GM21576 (cell line): ENCODE measurements around the gene PRDM12.

Experiments used
- ATAC-seq: cut with Tn5 transposase; IDR thresholded peaks from one replicate; pipeline ENCODE4 v1.9.1; 2021; ENCODE audit warnings: mild to moderate bottlenecking, moderate library complexity; ENCODE audit not compliant: unreplicated experiment

Gene PRDM12

DNA sequence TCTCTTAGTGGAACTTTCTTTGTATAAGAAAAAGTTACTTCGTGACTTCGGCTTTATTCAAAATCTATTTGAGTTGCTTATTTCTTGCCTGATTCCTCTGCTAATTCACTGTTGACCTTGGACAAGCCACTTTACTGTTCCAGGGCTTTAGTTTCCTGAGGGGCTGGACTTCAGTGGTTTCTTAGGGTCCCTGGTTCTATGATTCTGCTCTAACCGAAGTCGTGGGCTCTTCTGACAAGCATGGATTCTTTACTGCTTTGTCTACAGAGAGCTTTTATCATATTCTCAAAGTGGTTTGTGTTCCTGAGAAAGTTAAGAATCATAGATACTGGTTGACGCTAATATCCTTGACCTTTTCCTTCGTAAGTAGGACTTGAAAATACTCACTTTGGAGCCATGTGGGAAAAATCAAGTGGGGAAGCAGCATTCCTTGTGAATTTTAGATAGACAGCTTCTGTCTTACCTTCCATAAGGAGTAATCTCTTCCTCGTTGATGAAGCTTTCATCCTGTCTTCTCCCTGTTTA lies 50.3 kb downstream of the PRDM12 start:
- no peak for ATAC-seq

DNA sequence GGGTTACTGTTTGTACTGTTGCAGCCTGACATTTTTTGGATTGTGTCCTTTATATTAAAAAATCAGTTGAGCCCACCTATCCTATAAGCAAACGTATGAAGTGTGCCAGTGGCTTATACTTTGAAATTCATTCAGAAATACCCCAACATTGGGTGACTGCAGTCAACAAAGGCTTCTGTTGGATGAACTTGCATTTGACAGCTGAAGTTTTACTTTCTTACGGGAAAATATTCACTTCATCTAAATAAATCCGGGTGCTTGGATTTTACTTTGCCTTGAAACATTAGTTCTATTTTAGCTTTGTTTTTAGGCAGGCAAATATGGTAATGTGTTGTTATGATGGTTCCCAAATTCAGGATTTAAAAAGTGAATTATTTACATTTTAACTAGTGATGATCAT lies 50.9 kb downstream of the PRDM12 start:
- ATAC-seq: no peak

DNA sequence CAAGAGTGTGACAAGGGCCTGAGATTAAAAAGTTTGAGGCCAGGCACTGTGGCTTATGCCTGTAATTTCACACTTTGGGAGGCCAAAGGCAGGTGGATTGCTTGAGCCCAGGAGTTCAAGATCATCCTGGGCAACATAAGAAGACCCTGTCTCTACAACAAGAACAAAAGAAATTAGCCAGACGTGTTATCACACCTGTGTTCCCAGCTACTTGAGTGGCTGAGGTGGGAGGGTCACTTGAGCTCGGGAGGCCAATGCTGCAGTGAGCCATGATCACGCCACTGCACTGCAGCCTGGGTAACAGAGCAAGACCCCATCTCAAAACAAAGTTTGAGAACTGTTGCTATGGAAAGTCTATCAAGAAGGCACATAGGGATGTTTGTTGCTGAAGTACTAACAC lies 54.2 kb downstream of the PRDM12 start:
- ATAC-seq: no peak

DNA sequence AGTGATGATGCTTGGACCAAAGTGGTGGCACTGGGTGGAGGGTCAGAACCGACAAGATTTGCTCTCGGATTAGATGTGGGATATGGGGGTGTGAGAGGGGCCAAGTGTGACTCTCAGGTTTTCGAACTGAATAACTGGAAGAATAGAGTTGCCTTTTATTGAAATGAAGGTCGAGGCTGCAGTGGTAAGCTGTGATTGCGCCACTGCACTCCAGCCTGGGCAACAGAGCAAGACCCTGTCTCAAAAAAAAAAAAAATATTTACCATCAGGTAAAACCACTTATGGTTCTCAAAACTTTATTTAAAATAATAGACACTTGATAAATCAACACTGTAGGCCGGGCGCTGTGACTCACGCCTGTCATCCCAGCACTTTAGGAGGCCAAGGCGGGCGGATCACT lies 56.4 kb downstream of the PRDM12 start:
- no peak for ATAC-seq

DNA sequence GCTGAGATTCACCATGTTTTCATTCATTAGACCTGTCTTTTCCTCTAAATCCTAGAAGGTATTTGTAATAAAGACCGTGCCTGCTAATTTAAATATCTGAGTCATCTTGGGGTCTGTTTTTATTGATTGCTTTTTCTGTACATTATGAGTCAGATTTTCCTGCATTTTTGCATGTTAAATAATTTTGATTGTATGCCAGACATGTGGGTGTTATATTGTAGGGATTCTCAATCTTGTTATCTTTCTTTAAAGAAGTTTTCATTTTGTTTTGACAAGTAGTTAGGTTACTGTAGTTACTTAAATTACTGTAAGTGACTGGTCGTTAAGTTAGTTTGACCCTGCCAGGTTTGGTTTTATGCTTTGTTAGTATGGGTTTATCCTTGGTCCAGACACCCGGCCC lies 64.3 kb downstream of the PRDM12 start:
- ATAC-seq: no peak

DNA sequence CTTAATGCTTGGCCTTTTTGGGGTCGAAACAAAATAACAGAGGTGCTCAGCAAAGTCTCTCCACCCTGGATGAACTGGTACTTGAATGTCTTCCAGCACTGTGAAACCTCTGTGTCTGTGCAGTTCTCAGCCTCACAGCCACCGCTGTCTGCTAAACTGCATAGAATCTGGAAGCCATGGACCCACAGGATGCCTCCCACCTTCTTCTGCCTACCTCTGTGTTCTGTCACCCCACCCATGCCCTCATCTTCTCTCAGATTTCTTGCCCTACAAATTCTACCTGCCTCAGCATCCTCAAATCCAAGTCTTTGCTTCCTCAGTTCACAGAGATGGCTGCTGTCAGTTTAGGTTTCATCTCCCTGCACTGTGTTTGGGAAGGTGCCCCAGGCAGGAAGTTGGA lies 64.8 kb downstream of the PRDM12 start:
- no peak for ATAC-seq

DNA sequence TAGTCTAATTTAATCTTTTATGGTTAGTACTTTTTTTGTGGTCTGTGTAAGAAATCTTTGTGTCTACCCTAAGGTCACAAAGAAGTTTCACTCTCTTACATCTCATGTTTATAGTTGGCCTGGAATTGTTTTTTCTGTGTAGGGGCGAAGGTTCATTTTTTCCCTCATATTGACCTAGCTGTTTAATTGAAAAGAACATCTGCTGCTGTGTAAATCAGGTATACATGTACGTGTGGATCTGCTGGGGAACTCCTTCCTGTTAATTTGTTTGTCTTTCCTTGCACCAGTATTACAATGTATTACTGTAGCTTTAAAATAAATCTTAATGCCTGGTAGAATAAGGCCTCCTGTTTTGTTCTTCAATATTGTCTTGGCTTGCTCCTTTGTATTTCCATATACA lies 67.0 kb downstream of the PRDM12 start:
- ATAC-seq: no peak

DNA sequence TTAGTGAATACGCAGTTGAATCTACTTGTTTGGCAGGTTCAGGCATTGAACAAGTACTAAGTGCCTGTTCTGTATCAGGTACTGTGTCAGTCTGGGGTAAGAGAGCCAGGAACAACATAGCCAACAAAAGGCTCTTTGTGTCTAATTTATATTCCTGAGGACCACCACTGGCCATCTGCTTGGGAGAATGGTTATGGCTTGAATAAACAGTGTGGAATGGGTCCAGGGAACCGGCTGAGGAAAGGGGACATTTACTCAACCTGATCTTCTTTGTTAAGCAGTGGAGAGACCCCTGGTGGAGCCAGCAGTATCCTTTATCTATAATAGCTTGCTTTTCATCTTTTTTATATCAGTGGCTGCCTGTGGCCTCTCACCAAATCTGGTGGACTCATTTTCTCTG lies 67.7 kb downstream of the PRDM12 start:
- no peak for ATAC-seq
